Hematopoietic multipotent progenitor cell treated with erythropoietin and hydrocortisone succinate and interleukin-3 and kit ligand, for 17 days (in vitro differentiated cells): ENCODE measurements around the gene TNNI2.
"Not testable (repeated sequence)": the region's sequence is repeated elsewhere in the genome, so short reads cannot be mapped to it uniquely, and the experiment has no call there.

Experiments used
- DNase-seq: peaks from one replicate; pipeline ENCODE4 v3.0.0-alpha.2; 2015; ENCODE audit warnings: low spot score

TNNI2 gene

DNA sequence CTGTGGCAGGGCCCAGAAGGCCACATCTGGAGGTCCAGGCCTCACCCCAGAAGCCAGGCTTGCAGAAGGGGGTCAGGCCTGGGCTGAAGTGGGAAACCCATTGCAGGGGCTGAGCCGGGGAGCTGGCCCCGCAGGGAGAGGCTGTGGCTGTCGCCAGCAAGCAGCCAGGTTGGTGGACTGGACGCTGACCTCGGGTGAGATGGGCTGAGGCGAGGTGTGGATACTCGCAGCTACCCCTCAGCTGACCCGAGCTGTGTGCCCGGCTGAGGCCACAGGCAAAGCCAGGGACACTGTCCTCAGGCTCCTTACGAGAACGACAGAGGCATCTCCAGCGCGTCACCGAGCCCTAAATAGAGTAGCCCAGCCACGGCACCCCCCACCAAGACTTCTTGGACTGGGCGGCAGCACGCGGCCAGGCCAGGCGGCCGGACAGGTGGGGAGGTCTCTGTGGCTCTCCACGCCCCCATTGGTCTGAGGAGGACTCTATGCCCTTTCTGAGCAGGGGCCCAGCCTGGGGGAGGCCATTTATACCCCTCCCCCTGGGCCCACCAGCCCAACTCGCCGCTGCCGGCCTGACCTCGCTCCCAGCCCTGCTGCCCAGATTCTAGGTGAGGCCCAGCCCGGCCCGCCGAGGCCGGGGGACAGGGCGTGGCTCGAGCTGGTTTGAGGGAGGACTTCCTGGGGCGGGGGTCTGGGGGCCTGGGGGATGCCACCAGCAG is at the start of gene TNNI2:
TSS of gene TNNI2 (plus strand) at position 556 of the 719 bp plus-strand sequence. CDS start 716 bp downstream, outside the sequence.
- DNase-seq = no peak

DNA sequence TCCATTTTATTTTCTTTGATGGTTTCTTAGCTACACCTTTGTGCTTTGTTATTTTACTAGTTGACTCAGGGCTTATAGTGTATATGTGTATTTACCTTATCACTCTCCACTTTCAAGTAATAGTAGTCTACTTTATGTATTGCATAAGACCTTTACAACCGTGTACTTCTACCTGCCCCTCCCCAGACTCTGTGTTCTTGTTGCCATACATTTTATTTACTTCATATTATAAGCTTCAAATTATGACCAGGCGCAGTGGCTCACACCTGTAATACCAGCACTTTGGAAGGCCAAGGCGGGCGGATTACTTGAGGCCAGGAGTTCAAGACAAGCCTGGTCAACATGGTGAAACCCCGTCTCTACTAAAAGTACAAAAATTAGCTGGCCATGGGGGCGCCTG is 46.9 kb upstream of the TNNI2 start:
- no peak for DNase-seq

DNA sequence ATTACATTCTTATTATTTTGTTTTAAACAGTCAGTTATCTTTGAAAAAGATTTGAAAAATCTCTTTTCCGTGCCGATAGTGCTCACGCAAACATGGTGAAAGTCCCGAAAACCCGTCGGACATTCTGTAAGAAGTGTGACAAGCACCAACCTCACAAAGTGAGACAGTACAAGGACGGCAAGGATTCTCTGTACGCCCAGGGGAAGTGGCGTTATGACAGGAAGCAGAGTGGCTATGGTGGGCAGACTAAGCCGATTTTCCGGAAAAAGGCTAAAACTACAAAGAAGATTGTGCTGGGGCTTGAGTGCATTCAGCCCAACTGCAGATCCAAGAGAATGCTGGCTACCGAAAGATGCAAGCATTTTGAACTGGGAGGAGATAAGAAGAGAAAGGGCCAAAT is 46.3 kb upstream of the TNNI2 start:
- DNase-seq = no peak

DNA sequence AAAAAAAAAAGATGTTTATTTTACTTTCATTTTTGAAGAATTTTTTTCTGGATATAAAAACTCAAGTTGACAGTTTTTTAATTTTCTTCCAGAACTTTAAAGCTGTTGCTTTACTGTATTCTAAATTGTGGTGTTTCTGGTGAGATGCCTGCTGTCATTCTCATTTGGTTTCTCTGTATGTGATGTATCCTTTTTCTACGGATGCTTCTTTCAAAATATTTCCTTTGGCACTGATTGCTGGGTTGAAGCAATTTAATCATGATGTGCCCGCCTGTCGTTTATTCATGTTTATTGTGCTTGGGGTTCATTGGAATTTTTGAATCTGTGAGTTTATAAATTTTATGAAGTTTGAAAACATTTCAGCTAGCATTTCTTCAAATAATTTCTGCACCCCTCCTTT is 45.7 kb upstream of the TNNI2 start:
- DNase-seq = no peak

DNA sequence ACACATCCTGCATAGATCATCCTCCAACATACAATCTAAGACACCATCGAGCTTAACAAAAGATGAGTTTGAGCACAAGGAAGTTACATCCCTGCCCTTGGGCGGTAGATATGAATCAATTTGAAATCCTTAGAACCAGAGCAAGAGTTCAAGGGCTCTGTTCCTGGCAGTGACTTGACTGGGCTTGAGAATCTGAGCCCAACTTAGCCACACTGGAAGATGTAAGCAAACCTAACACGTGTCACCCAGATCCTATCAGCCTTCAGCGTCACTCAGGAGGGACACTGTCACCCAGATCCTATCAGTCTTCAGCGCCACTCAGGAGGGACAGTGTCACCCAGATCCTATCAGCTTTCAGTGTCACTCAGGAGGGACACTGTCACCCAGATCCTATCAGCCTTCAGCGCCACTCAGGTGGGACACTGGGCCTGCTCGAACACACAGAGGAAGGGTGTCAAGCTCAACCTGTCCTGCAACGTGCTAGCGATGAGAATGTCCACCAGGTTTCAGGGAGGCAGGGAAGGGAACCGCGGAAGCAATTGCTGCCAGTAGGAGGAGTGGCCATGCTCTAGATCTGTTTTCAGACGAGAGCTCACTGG is 42.3 kb upstream of the TNNI2 start:
- DNase-seq = no peak

DNA sequence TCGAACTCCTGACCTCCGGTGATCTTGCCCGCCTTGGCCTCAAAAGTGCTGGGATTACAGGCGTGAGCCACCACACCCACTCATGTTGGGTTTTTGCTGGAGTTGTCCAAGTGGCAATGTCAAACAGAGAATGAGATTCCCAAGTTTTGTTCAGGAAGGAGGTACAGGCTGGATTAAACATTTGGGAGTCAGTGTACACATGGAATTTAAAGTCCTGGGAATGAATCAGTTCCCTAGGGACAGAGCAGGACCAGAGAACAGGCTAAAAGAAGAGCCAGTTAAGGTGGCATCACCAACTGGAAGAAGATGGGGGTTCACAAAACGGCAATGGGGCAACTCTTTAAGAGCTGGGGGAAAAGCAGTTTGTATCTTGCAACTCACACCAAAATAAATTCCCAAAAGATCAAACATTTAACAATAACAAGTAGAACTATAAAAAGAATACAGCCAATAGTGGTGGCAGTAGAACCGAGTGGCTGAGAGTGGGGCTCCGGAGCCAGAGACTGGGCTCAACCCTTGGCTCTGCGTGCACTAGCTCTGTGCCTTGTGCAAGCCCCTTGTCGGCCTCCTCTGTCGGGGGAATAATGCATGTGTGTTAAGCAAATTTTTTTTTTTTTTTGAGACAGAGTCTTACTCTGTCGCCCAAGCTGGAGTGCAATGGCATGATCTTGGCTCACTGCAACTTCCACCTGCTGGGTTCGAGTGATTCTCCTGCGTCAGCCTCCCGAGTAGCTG is 41.2 kb upstream of the TNNI2 start:
- DNase-seq = no peak

DNA sequence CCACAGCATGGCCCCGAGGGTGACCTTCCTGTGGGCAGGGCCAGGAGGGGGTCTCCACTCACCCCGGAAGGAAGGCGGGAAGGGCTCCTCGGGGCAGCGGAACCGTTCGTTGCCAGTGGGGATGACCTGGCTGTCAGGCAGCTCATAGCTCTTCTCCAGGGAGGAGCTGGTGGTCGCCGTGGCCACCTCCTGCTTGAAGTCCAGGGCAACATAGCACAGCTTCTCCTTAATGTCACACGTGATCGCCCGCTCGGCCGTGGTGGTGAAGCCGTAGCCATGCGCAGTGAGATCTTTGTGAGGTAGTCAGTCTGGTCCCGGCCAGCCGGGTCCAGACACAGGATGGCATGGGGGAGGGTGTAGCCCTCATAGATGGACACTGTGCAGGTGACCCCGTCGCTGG is 35.5 kb upstream of the TNNI2 start:
- DNase-seq = no peak

DNA sequence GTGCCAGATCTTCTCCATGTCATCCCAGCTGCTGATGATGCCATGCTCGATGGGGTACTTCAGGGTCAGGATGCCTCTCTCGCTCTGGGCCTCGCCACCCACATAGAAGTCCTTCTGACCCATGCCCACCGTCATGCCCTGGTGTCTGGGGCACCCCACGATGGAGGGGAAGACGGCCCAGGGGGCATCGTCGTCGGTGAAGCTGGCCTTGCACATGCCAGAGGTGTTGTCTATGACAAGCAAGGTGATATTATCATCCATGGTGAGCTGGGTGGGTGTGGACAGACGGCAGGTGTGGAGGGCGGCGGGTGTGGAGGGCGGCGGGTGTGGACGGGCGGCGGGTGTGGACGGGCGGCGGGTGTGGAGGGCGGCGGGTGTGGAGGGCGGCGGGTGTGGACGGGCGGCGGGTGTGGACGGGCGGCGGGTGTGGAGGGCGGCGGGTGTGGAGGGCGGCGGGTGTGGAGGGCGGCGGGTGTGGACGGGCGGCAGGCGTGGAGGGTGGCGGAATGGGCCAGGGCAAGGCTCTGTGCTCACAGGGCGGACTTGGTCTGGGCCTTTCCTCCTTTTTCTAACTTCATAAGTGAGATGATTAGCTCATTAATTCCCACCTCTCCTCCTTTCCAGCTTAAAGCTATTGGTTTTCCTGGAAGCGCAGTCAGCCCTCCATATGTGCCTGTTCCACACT is 34.8 kb upstream of the TNNI2 start:
- not testable (repeated sequence) for DNase-seq

DNA sequence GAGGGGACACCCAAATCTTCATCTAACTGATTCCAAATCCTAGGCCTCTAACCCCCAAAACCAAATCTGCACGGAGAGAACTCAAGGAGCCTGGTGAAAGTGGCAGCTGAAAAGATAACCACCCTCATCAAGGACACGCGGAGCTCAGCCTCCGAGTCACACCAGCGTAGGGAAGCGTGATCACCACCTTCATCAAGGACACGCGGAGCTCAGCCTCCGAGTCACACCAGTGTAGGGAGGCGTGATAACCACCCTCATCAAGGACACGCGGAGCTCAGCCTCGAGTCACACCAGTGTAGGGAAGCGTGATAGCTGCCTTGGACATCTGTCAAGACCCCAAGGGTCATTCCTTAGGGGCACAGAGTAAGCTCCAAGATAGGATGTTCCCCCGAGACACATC is 33.3 kb upstream of the TNNI2 start:
- DNase-seq = no peak

DNA sequence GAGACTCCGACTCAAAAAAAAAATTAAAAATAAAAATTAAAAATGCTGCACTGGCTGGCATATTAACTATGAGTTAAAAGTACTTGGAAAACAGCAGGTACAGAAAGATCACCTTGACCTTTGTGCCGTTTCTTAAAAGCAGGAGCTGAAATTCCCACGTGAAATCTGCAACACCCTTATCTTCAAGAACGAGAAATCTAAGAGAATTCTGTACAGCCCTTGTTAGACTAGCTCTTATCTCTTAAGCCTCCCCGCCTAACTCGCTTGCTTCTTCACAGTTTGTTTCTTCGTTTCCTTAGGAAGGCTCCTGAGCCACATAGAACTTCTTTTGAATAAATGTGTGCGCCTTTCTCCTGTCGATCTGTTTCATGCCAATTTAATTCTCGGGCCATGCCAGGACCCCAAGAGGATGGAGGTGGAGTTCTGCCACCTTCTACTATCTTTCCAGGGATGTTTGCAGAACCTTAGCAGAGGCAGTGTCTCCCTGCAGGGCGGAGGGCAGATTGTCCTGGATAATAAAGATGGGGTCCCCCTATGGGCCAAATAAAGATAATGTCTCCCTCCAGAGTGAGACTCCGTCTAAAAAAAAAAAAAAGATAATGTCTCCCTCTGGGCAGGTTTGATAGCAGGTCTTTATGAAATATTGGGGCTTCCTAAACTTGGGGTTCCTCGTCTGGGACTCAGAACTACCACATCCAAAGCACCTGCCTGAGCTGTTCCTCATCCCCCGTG is 31.4 kb upstream of the TNNI2 start:
- no peak for DNase-seq

DNA sequence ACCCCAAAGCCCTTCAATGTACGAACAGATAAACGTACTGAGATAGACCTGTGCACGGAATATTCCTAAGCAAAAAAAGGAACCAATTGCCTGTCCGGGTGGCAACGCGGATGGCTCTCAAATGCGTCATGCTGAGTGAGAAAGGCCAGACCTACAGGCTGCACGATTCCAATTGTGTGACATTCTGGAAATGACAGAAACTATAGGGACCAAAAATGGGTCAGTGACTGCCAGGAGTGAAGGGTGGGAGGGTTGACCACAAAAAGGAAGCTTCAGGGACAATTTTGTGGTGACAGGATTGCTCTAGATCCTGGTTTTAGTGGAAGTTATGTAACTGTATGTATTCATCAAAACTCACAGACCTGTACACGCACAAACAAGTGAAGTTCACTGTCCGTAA is 28.0 kb upstream of the TNNI2 start:
- no peak for DNase-seq

DNA sequence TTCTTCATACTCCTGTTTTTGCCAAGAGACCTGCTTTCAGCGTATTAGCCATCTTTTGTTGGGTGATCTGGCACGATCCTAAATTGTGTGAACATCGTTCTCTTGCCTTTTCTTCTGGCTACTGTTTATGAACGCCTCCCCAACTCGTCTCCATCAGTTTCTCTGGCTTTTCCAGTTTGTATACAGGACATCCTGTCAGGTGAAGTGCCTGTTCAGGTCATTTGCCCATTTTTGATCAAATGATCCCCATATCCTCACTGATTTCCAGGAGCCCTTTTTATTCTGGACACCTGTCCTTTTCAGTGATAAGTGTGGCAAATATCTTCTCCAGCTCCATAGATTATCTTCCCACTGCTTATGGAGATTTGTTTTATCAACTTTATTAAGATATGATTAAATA is 26.5 kb upstream of the TNNI2 start:
- DNase-seq = no peak

DNA sequence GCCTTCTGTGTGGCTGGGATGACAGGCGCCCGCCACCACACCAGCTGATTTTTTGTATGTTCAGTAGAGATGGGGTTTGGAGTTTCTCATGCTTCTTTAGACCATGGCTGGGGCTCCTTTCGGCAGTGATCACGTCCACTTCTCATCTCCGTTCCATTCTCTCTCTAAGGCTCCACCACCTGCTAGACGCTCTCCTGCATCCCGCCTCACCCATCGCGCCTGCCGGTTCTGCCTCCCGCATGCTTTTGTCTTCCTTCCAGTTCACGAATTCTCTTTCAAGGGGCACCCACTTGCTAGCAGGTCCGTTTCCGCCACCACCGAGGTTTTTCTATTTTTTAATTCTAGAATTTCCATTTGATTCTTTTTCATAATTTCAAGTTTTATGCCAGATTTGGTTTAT is 26.0 kb upstream of the TNNI2 start:
- no peak for DNase-seq

DNA sequence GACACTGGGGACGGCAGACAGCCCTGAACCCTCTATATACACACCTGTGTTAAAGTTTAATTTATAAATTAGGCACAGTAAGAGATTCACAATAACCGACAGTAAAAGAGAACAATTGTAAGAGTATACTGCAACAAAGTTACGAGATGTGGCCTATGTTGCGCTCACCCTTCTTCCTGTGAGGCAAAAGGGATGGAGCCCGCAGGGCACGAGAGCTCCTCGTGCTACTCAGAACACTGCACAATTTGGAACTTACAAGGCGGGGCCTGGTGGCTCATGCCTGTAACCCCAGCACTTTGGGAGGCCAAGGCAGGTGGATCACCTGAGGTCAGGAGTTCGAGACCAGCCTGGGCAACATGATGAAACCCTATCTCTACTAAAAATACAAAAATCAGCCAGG is 25.4 kb upstream of the TNNI2 start:
- not testable (repeated sequence) for DNase-seq

DNA sequence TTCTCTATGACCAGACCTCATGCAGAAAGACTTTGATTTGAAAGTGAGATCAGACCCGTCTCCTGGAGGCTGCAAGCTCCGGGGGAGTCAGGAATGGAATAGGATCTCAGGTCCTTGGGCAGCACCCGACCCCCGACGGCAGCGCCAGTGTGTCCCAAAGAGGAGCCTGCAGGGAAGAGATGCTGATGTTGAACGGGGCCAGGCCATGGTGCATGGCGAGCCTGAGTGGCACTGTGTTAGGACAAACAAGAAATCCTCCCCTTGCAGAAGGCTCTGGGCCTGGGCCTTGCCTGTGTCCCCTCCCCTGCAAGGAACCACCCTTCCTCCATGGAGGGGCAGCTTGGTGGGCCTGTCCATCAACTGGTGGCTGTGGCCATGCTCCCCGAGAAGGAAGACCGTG is 24.1 kb upstream of the TNNI2 start:
- DNase-seq = no peak

DNA sequence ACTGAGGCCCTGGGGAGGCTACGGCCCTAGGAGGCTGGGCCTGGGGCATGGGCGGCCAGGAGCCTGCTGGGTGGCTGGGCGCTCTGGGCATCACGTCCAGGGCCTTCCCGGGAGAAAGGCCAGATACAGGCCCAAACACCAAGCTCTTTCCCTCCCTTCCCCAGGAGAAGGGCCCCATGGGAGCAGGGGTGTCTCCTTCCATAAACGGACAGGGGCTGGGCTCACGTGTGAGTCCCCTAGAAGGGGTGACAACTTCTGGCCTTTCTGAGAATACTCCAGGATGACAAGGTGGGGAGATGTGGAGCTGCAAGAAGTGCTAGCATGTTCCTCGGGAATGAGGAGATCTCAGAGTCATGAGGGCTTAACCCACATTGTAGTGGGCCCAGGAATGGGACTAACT is 23.5 kb upstream of the TNNI2 start:
- no peak for DNase-seq

DNA sequence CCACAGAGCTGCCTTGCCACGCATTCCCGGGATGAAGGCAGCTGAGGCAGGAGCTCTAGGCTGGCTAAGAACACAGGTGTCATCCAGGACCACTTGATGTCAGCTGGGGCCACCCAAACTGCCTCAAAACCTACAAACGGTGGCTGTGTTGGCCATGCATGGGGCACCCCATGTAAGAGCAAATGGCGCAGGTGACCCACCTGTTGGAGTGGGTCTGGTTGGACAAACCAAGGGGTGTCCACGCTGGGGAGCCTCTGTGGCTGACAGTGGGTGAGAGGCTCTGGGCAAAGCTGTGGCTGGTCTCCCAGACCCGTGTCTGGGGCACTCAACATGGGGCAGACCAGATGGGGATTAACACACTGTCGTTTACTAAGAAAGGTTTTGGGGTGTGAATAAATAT is 23.0 kb upstream of the TNNI2 start:
- no peak for DNase-seq

DNA sequence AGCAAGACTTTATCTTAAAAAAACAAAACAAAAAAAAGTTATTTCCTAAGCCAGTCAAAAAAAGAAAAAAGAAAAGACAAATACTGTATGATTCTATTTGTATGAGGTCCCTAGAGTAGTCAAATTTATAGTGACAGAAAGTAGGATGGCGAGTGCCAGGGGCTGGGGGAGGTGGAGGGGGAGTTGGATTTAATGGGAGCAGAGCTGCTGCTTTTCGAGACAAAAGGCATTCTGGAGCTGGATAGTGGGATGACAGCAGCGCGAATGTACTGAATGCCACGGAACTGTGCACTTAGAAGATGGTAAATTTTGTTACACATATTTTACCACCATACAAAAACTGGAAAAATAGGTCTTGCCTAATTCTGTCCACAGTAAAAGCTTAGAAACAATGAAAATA is 21.8 kb upstream of the TNNI2 start:
- no peak for DNase-seq

DNA sequence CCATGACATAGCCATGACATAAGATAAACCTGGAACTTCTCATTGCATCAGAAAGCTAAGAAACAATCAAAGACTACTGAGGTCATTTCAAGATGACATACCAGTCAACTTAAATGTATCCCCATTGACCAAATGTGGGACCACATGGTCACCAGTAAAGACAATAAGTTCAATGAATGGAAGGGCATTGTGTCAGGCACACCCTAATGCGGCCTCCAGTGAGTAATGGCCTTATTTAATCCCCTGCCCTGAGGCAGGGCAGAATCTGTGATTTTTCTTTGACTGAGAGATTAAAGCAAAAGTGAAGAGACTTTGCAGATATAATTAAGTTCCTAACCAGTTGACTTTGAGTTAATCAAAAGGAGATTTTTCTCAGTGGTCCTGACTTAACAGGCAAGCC is 21.3 kb upstream of the TNNI2 start:
- no peak for DNase-seq

DNA sequence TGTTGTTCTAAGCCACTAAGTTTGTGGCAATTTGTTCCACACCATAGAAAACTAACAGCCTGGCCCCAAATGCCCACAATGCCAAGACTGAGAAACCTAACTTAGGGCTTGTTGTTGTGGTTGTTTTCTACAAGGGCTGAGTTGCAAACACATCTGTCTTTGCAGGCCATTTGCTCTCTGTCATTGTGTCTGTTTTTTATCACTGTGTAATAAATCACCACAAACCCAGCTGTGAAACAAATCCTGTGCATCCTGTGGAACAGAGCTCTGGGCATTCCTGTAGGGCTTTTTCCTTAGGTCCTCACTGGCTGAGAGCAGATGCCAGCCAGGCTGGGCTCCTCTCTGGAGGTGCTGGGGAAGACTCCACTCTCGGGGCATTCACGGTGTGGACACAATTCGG is 19.7 kb upstream of the TNNI2 start:
- DNase-seq = no peak

DNA sequence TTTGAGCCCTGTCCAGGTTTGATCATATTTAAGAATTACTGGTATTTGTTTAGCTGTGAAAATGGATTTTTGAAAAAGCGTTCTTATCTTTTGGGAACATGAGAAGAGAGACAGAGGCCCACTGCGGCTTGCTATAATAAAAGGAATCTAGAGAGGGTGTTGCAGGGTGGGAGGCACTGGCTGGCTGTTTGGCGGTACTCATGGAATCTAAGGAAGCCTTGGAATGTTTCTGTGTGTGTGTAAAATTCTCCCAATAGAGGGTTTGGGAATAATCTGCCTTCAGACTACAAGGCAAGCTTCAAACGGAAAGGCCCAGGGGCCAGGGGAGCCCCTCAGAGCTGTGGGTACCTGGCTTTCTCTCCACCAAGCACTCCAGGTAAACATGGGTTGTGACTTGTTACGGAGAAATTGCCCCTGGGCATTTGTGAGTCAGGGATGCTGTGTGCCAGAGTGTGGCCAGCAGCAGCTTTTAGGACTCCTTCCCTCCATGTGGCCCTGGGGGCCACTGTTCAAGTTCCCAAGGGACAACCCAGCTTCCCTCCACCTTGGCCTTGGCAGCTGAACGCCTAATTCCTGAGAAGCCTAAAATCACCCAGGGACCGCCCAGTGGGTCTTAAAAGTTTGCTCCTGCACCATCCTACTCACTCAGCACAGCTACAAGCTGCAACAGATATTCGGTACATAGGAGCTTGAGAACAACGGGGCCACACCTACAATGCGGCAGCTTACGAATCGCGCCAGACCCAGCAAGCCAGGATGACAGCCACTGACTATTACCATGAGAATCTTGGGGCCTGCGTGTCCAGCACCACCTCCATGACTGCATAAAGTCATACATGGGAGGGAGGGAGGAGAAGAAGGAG is 18.1 kb upstream of the TNNI2 start:
- DNase-seq = no peak
